SK-N-MC (cell line): ENCODE data around the gene TSPAN3.

ENCODE experiments used
- EZH2 ChIP-seq: fragments of 200-600 bp; sonication (generic); IDR thresholded peaks from one replicate; pipeline ENCODE4 v1.6.1; 2017; ENCODE audit warnings: antibody characterized with exemption
- FOXP2 ChIP-seq: optimal IDR thresholded peaks from 2 replicates; pipeline ENCODE3; 2011; ENCODE audit warnings: mild to moderate bottlenecking, moderate library complexity; ENCODE audit not compliant: insufficient read depth; ENCODE audit errors: extremely low read length, control extremely low read depth
- POLR2AphosphoS5 ChIP-seq: IDR thresholded peaks from 2 replicates; pipeline ENCODE4 v1.6.1; 2012; ENCODE audit warnings: mild to moderate bottlenecking, low read depth, low read length, borderline replicate concordance

DNA sequence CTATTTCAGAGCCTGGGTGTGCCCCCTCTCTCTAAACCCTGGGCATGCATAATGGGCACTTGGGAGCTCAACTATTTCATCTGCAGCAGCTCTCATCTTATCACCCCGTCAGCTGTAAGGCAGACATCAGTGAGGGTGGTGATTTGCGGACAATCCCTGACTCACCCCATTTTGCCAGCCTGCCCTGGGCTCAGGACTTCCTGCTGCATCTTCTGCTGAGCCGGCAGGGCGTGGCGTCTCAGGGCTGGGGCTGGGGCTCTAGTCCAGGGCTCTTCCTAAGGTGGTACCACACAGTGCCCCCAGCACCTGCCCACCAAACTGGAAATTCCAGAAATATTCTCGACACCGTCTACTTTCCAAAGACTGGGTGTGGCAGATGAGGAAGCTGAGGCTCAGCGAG is 76.9 kb downstream of the TSPAN3 start:
- no peak for TF ChIP-seq POLR2AphosphoS5
- TF ChIP-seq EZH2 = no peak
- no peak for TF ChIP-seq FOXP2
